Neural cell (in vitro differentiated cells): ENCODE data around the gene MIPOL1. TPM values are rescaled to one million over a fixed set of nuclear protein-coding genes. Genes with fewer than 3 reads are reported as not detected.

Experiments
- H2AFZ ChIP-seq: fragments of 200-600, 300-800 bp; sonication (generic), shearing (Covaris generic); 2 replicates; pipeline ENCODE4 v1.6.0; 2014; ENCODE audit warnings: low read depth, mild to moderate bottlenecking, antibody characterized with exemption, low read length, moderate library complexity
- H3F3A ChIP-seq: fragments of 200-600 bp; shearing (Covaris generic); 2 replicates; pipeline ENCODE4 v1.6.1; 2016; ENCODE audit warnings: mild to moderate bottlenecking, moderate library complexity, mixed read lengths, antibody characterized with exemption, low read length; ENCODE audit not compliant: insufficient read depth, poor library complexity, severe bottlenecking
- H3K27ac ChIP-seq: fragments of 200-600, 300-800 bp; sonication (generic), shearing (Covaris generic); 2 replicates; pipeline ENCODE4 v1.5.1; 2014; ENCODE audit warnings: mild to moderate bottlenecking, low read length, moderate library complexity
- H3K27me3 ChIP-seq: fragments of 300-800, 200-600 bp; sonication (generic), shearing (Covaris generic); 2 replicates; pipeline ENCODE4 v1.6.0; 2014; ENCODE audit warnings: mild to moderate bottlenecking, low read depth, low read length, moderate library complexity; ENCODE audit not compliant: insufficient read depth
- H3K36me3 ChIP-seq: fragments of 300-800, 200-600 bp; sonication (generic), shearing (Covaris generic); 2 replicates; pipeline ENCODE4 v1.5.1; 2014; ENCODE audit warnings: mild to moderate bottlenecking, antibody characterized with exemption, low read length, moderate library complexity; ENCODE audit not compliant: insufficient read depth
- H3K4me2 ChIP-seq: fragments of 300-800, 200-600 bp; sonication (generic), shearing (Covaris generic); 2 replicates; pipeline ENCODE4 v1.6.0; 2014; ENCODE audit warnings: mild to moderate bottlenecking, low read length
- H3K4me3 ChIP-seq: fragments of 300-800, 200-600 bp; sonication (generic), shearing (Covaris generic); 2 replicates; pipeline ENCODE4 v1.5.1; 2014; ENCODE audit warnings: mild to moderate bottlenecking, low read length, moderate library complexity
- H3K79me2 ChIP-seq: fragments of 200-600 bp; shearing (Covaris generic); replicated peaks from 2 replicates; pipeline ENCODE4 v1.6.0; 2014; ENCODE audit warnings: mild to moderate bottlenecking, low read length, moderate library complexity; ENCODE audit not compliant: insufficient read depth
- H3K9ac ChIP-seq: fragments of 300-800, 200-600 bp; sonication (generic), shearing (Covaris generic); 2 replicates; pipeline ENCODE4 v1.6.1; 2016; ENCODE audit warnings: mild to moderate bottlenecking, low read length, mixed read lengths
- H3K9me2 ChIP-seq: fragments of 200-600 bp; shearing (Covaris generic); 2 replicates; pipeline ENCODE4 v1.6.1; 2016; ENCODE audit warnings: mild to moderate bottlenecking, low read length, mixed read lengths; ENCODE audit not compliant: insufficient read depth
- H3K9me3 ChIP-seq: fragments of 200-600, 300-800 bp; sonication (generic), shearing (Covaris generic); 2 replicates; pipeline ENCODE4 v1.6.1; 2016; ENCODE audit warnings: mild to moderate bottlenecking, mixed run types, low read length, moderate library complexity, mixed read lengths
- H4K20me1 ChIP-seq: fragments of 200-600 bp; shearing (Covaris generic); 2 replicates; pipeline ENCODE4 v1.6.1; 2016; ENCODE audit warnings: mild to moderate bottlenecking, mixed run types; ENCODE audit not compliant: insufficient read depth
- EP300 ChIP-seq: fragments of 450-650 bp; conservative IDR thresholded peaks from 2 replicates; pipeline ENCODE4 v1.6.1; 2014; ENCODE audit warnings: antibody characterized with exemption, mild to moderate bottlenecking, moderate library complexity; ENCODE audit not compliant: poor library complexity, severe bottlenecking
- EZH2 ChIP-seq: fragments of 200-600, 300-800 bp; shearing (Covaris generic), sonication (generic); IDR thresholded peaks from 2 replicates; pipeline ENCODE4 v1.6.1; 2014; ENCODE audit warnings: antibody characterized with exemption, low read length, borderline replicate concordance, mild to moderate bottlenecking; ENCODE audit not compliant: insufficient read depth, poor library complexity, severe bottlenecking
- MXI1 ChIP-seq: fragments of 450-650 bp; conservative IDR thresholded peaks from 2 replicates; pipeline ENCODE4 v1.6.1; 2014; ENCODE audit warnings: antibody characterized with exemption, mild to moderate bottlenecking; ENCODE audit not compliant: poor library complexity, severe bottlenecking
- POLR2AphosphoS5 ChIP-seq: IDR thresholded peaks from 2 replicates; pipeline ENCODE4 v1.6.1; 2012
- RAD21 ChIP-seq: fragments of 450-650 bp; conservative IDR thresholded peaks from 2 replicates; pipeline ENCODE4 v1.6.1; 2014; ENCODE audit warnings: antibody characterized with exemption, mild to moderate bottlenecking, moderate library complexity
- SMC3 ChIP-seq: fragments of 450-650 bp; conservative IDR thresholded peaks from 2 replicates; pipeline ENCODE4 v1.6.1; 2014; ENCODE audit warnings: antibody characterized with exemption, mild to moderate bottlenecking, moderate library complexity; ENCODE audit not compliant: poor library complexity
- TAF1 ChIP-seq: IDR thresholded peaks from 2 replicates; pipeline ENCODE4 v1.6.1; 2012; ENCODE audit warnings: low read depth
- polyA plus RNA-seq: library from polyadenylated mRNA; depleted of rRNA; stranded (reverse); fragments of >200 nt; gene quantifications from 2 replicates; pipeline ENCODE4 v1.2.3, GENCODE V29; 2014
- TF ChIP-seq, protein P1 (sequence below): IDR thresholded peaks from 2 replicates; pipeline ENCODE4 v1.6.1; 2012; ENCODE audit warnings: borderline replicate concordance
- TF ChIP-seq, protein P2 (sequence below): fragments of 450-650 bp; IDR thresholded peaks from 2 replicates; pipeline ENCODE4 v1.5.1; 2014; ENCODE audit warnings: antibody characterized with exemption, mild to moderate bottlenecking, moderate library complexity; ENCODE audit not compliant: poor library complexity, severe bottlenecking

MIPOL1 gene
- polyA plus RNA-seq, 1 donor from 2014 or later: 1.3 TPM

DNA sequence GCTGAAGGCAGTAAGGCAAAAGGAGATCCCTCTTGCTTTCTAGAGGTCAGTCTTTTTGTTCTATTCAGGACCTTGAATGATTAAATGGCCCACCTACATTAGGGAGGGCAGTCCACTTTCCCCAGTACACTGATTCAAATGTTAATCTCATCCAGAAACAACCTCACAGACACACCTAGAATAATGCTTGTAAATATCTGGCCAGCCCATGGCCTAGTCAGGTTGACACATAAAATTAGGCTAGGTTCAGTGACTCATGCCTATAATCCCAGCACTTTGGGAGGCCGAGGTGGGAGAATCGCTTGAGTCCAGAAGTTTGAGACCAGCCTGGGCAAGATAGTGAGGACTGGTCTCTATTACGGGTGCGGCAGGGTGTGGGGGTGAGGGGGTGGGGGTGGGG, 43.5 kb downstream of the MIPOL1 start:
- Histone ChIP-seq H3F3A (no peaks in the 10 kb centered on the region), H3K36me3 (no peaks in the 10 kb centered on the region), H3K27ac (no peak overlapping the region), H3K9ac (no peak overlapping the region), H4K20me1 (no peaks in the 10 kb centered on the region), H3K9me2 (no peaks in the 10 kb centered on the region), H2AFZ (no peak overlapping the region), H3K4me2 (no peak overlapping the region), H3K9me3 (no peaks in the 10 kb centered on the region), H3K4me3 (no peak overlapping the region), H3K79me2 (no peaks in the 10 kb centered on the region), H3K27me3 (no peaks in the 10 kb centered on the region)
- TF ChIP-seq EZH2: no peak
- TF ChIP-seq, protein P1, sequence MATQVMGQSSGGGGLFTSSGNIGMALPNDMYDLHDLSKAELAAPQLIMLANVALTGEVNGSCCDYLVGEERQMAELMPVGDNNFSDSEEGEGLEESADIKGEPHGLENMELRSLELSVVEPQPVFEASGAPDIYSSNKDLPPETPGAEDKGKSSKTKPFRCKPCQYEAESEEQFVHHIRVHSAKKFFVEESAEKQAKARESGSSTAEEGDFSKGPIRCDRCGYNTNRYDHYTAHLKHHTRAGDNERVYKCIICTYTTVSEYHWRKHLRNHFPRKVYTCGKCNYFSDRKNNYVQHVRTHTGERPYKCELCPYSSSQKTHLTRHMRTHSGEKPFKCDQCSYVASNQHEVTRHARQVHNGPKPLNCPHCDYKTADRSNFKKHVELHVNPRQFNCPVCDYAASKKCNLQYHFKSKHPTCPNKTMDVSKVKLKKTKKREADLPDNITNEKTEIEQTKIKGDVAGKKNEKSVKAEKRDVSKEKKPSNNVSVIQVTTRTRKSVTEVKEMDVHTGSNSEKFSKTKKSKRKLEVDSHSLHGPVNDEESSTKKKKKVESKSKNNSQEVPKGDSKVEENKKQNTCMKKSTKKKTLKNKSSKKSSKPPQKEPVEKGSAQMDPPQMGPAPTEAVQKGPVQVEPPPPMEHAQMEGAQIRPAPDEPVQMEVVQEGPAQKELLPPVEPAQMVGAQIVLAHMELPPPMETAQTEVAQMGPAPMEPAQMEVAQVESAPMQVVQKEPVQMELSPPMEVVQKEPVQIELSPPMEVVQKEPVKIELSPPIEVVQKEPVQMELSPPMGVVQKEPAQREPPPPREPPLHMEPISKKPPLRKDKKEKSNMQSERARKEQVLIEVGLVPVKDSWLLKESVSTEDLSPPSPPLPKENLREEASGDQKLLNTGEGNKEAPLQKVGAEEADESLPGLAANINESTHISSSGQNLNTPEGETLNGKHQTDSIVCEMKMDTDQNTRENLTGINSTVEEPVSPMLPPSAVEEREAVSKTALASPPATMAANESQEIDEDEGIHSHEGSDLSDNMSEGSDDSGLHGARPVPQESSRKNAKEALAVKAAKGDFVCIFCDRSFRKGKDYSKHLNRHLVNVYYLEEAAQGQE: no peak
- TF ChIP-seq EP300: no peak
- TF ChIP-seq SMC3: no peak
- TF ChIP-seq RAD21: no peak
- TF ChIP-seq, protein P2, sequence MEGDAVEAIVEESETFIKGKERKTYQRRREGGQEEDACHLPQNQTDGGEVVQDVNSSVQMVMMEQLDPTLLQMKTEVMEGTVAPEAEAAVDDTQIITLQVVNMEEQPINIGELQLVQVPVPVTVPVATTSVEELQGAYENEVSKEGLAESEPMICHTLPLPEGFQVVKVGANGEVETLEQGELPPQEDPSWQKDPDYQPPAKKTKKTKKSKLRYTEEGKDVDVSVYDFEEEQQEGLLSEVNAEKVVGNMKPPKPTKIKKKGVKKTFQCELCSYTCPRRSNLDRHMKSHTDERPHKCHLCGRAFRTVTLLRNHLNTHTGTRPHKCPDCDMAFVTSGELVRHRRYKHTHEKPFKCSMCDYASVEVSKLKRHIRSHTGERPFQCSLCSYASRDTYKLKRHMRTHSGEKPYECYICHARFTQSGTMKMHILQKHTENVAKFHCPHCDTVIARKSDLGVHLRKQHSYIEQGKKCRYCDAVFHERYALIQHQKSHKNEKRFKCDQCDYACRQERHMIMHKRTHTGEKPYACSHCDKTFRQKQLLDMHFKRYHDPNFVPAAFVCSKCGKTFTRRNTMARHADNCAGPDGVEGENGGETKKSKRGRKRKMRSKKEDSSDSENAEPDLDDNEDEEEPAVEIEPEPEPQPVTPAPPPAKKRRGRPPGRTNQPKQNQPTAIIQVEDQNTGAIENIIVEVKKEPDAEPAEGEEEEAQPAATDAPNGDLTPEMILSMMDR: no peak
- no peak for TF ChIP-seq MXI1
- TF ChIP-seq POLR2AphosphoS5: no peak
- no peak for TF ChIP-seq TAF1

DNA sequence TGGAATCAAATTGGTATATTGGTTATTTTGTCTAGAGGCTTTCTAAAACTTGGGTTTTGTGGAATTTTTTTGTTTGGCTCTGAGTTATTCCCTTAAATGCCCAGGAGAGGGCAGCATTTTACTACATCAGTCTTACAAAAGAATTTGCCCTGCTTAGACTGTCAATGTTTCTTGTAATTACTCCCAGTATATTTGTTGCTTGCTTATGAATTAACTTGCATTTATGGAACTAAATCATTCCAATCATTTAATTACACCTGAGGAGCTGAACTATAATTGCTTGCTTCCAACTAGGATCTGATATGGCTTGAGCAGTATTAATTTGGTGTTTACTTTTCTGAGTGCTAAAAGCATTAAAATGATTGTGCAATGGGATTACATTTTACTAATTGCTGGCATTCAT, 48.7 kb downstream of the MIPOL1 start:
- no peak overlapping the region for H2AFZ ChIP-seq
- no peak overlapping the region for H3K9ac ChIP-seq
- no peak overlapping the region for H3K27ac ChIP-seq
- no peaks in the 10 kb centered on the region for H3F3A ChIP-seq
- TF ChIP-seq, protein P2: peak; percentile 83
- TF ChIP-seq SMC3 (peak; percentile 81), EZH2 (no peak), EP300 (no peak), RAD21 (peak; percentile 84)
- H3K36me3 ChIP-seq: no peaks in the 10 kb centered on the region
- no peaks in the 10 kb centered on the region for H3K27me3 ChIP-seq
- H3K79me2 ChIP-seq: no peaks in the 10 kb centered on the region
- no peaks in the 10 kb centered on the region for H4K20me1 ChIP-seq
- H3K4me2 ChIP-seq: no peak overlapping the region
- H3K4me3 ChIP-seq: no peak overlapping the region
- no peaks in the 10 kb centered on the region for H3K9me2 ChIP-seq
- no peaks in the 10 kb centered on the region for H3K9me3 ChIP-seq
